DOHH2 (cell line): ENCODE results near the gene IGF2BP3.

ENCODE experiments used
- H3F3A ChIP-seq: fragments of 200-600 bp; sonication (generic), shearing (Covaris generic); 2 replicates; pipeline ENCODE4 v1.6.0; 2016; ENCODE audit warnings: antibody characterized with exemption, mild to moderate bottlenecking; ENCODE audit not compliant: control insufficient read depth, insufficient read depth
- H3K27ac ChIP-seq: fragments of 200-600 bp; sonication (generic); 2 replicates; pipeline ENCODE4 v1.5.1; 2014; ENCODE audit warnings: low read depth, mild to moderate bottlenecking, low read length, moderate library complexity
- H3K27me3 ChIP-seq: fragments of 200-600 bp; sonication (generic); 2 replicates; pipeline ENCODE4 v1.6.1; 2014; ENCODE audit warnings: mild to moderate bottlenecking, low read length, mixed read lengths; ENCODE audit not compliant: control insufficient read depth
- H3K36me3 ChIP-seq: fragments of 200-600 bp; sonication (generic); 2 replicates; pipeline ENCODE4 v1.6.1; 2014; ENCODE audit warnings: mild to moderate bottlenecking, low read length, moderate library complexity, mixed read lengths; ENCODE audit not compliant: control insufficient read depth
- H3K4me1 ChIP-seq: fragments of 200-600 bp; sonication (generic); 2 replicates; pipeline ENCODE4 v1.6.1; 2014; ENCODE audit warnings: mild to moderate bottlenecking, low read length, mixed read lengths; ENCODE audit not compliant: control insufficient read depth
- H3K4me2 ChIP-seq: fragments of 200-600 bp; sonication (generic); 2 replicates; pipeline ENCODE4 v1.6.0; 2014; ENCODE audit warnings: mild to moderate bottlenecking, low read length, moderate library complexity
- H3K4me3 ChIP-seq: fragments of 200-600 bp; sonication (generic); 2 replicates; pipeline ENCODE4 v1.5.1; 2014; ENCODE audit warnings: mild to moderate bottlenecking, low read length, mixed read lengths
- H3K79me2 ChIP-seq: fragments of 200-600 bp; sonication (generic); 2 replicates; pipeline ENCODE4 v1.6.1; 2014; ENCODE audit warnings: mild to moderate bottlenecking, low read length, mixed read lengths; ENCODE audit not compliant: control insufficient read depth
- H3K9me2 ChIP-seq: fragments of 200-600 bp; sonication (generic); replicated peaks from 2 replicates; pipeline ENCODE4 v1.6.1; 2014; ENCODE audit warnings: mild to moderate bottlenecking, low read length, mixed read lengths; ENCODE audit not compliant: control insufficient read depth
- H3K9me3 ChIP-seq: fragments of 200-600 bp; sonication (generic); 2 replicates; pipeline ENCODE4 v1.6.1; 2014; ENCODE audit warnings: antibody characterized with exemption, low read length, mixed read lengths; ENCODE audit not compliant: control insufficient read depth, insufficient read depth
- H4K20me1 ChIP-seq: fragments of 200-600 bp; sonication (generic); 2 replicates; pipeline ENCODE4 v1.6.0; 2014; ENCODE audit warnings: low read depth, mild to moderate bottlenecking, antibody characterized with exemption, low read length, moderate library complexity; ENCODE audit not compliant: control insufficient read depth, insufficient read depth
- EZH2phosphoT487 ChIP-seq: fragments of 200-600 bp; sonication (generic); IDR thresholded peaks from 2 replicates; pipeline ENCODE4 v1.6.1; 2017; ENCODE audit warnings: borderline replicate concordance, mild to moderate bottlenecking, antibody characterized with exemption, low read length, moderate library complexity, mixed read lengths
- TF ChIP-seq, protein P1 (sequence below): fragments of 200-600 bp; sonication (generic); IDR thresholded peaks from one replicate; pipeline ENCODE4 v1.5.1; 2014; ENCODE audit warnings: antibody characterized with exemption, mild to moderate bottlenecking, low read depth, low read length; ENCODE audit not compliant: poor library complexity, severe bottlenecking

The IGF2BP3 gene

GRCh38 chr7:23472956-23473843, 2.9 kb upstream of the IGF2BP3 start:
- peaks cover 28% of the 10 kb centered on the region for H3K4me1 ChIP-seq

GRCh38 chr7:23472556-23472955, 2.3 kb upstream of the IGF2BP3 start:
- Histone ChIP-seq H3F3A (peaks cover 41% of the 10 kb centered on the region), H3K36me3 (peaks cover 57% of the 10 kb centered on the region), H3K9me3 (no peaks in the 10 kb centered on the region), H3K79me2 (peaks cover 86% of the 10 kb centered on the region), H3K4me3 (peak overlapping the region; percentile 75), H4K20me1 (peaks cover 12% of the 10 kb centered on the region), H3K4me1 (peaks cover 22% of the 10 kb centered on the region), H3K27me3 (no peaks in the 10 kb centered on the region), H3K9me2 (no peaks in the 10 kb centered on the region), H3K4me2 (peak overlapping the region; percentile 94), H3K27ac (peak overlapping the region; percentile 95)
- TF ChIP-seq, protein P1, sequence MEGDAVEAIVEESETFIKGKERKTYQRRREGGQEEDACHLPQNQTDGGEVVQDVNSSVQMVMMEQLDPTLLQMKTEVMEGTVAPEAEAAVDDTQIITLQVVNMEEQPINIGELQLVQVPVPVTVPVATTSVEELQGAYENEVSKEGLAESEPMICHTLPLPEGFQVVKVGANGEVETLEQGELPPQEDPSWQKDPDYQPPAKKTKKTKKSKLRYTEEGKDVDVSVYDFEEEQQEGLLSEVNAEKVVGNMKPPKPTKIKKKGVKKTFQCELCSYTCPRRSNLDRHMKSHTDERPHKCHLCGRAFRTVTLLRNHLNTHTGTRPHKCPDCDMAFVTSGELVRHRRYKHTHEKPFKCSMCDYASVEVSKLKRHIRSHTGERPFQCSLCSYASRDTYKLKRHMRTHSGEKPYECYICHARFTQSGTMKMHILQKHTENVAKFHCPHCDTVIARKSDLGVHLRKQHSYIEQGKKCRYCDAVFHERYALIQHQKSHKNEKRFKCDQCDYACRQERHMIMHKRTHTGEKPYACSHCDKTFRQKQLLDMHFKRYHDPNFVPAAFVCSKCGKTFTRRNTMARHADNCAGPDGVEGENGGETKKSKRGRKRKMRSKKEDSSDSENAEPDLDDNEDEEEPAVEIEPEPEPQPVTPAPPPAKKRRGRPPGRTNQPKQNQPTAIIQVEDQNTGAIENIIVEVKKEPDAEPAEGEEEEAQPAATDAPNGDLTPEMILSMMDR = no peak
- no peak for TF ChIP-seq EZH2phosphoT487

More at GRCh38 chr7:23472956-23473843, 2.9 kb upstream of the IGF2BP3 start:
- TF ChIP-seq EZH2phosphoT487 = no peak
- TF ChIP-seq, protein P1 = no peak
- Histone ChIP-seq H4K20me1 (peaks cover 6% of the 10 kb centered on the region), H3K27ac (peak overlapping the region; percentile 95), H3K36me3 (peaks cover 51% of the 10 kb centered on the region), H3K9me2 (no peaks in the 10 kb centered on the region), H3K4me2 (peak overlapping the region; percentile 94), H3K27me3 (no peaks in the 10 kb centered on the region), H3K4me3 (peak overlapping the region; percentile 75), H3K79me2 (peaks cover 85% of the 10 kb centered on the region), H3F3A (peaks cover 46% of the 10 kb centered on the region), H3K9me3 (no peaks in the 10 kb centered on the region)

DNA sequence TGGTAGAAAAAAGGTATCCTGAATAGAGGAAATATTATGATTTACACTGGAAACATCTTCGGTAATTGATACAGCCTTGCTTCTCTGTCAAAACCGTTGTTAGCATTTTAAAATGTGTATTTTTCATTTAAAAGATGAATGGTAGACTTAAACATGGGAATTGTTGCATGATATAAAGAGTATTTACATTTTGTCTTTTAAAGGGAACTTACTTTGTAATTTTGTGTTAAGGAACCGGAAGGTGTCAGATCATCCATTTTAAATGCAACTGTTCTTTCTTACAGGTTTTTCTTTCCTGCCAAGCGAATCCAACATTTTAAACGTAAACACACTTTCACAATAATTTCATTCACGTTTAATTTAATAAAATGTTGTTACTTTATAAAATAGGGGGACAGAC, 1.8 kb upstream of the IGF2BP3 start:
- TF ChIP-seq EZH2phosphoT487 = no peak
- TF ChIP-seq, protein P1 = no peak
- Histone ChIP-seq H3K4me2 (peak overlapping the region; percentile 94), H3K4me1 (peaks cover 22% of the 10 kb centered on the region), H3K27me3 (no peaks in the 10 kb centered on the region), H3K4me3 (peak overlapping the region; percentile 75), H3K9me2 (no peaks in the 10 kb centered on the region), H4K20me1 (peaks cover 17% of the 10 kb centered on the region), H3K36me3 (peaks cover 61% of the 10 kb centered on the region), H3K9me3 (no peaks in the 10 kb centered on the region), H3K79me2 (peaks cover 86% of the 10 kb centered on the region), H3K27ac (peak overlapping the region; percentile 95), H3F3A (peaks cover 37% of the 10 kb centered on the region)
